Posterior cingulate gyrus (tissue), 11 donors: ENCODE measurements around the gene YTHDF2.
A peak's percentile ranks its signal among the peaks of the same experiment; 100 is the strongest.
"Not testable (repeated sequence)": the region's sequence is repeated elsewhere in the genome, so short reads cannot be mapped to it uniquely, and the experiment has no call there.

Source experiments
- DNase-seq, 10 donors: peaks; one replicate each; pipeline versions ENCODE4 v3.0.0 to v3.0.0-alpha.2; 2020 to 2021; ENCODE audit warnings: mixed read lengths in 3 of 10
- intact Hi-C: fragments of 100-400 bp; cut with DNase I; formaldehyde crosslinking; loops from one replicate; pipeline ENCODE4 v1.15.1; 2023

Gene YTHDF2

DNA sequence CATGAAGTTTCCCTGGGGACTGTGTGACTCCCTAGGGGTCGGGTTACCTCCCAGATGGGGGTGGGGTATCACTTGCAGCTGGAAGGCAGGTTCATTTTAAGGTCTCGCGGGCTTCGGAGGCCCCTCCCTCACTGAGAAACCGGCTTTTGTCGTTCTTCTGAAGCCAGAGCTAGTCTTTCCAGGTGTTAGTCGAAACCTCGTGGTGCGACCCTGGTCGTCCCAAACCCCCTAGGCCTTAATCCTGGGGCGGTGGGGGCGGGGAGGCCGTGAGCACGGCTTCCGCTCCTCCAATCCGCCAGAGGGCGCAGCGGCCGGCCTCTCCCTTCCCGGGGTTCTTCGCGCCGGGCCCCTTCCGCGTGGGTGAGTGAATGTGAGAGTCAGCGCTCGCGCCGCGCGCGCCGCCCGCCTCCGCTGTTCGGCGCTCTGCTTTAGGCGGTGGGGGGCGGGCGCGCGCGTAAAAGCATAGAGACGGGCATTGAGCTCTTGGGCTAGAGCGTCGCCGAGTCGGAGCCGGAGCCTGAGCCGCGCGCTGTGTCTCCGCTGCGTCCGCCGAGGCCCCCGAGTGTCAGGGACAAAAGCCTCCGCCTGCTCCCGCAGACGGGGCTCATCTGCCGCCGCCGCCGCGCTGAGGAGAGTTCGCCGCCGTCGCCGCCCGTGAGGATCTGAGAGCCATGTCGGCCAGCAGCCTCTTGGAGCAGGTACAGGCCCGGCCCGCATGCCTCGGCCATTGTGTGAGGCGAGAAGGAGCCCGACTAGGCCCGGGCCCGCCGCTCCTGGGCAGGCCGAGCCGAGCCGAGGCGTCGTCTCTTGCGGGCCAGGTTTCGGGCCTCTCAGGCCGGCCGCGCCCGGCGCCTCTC is at the start of gene YTHDF2:
Gene YTHDF2, plus strand, starts transcription at position 491 of the 857 bp plus-strand sequence. Its CDS starts 181 bp downstream, at position 672.
- DNase-seq, result peak; percentile 92 to 99 (median 95)
- intact Hi-C loops, result loop anchor here (1.0 kb wide), 2 partner anchors 68 to 93 kb away; partner anchors contain the start of genes GMEB1 and TAF12

DNA sequence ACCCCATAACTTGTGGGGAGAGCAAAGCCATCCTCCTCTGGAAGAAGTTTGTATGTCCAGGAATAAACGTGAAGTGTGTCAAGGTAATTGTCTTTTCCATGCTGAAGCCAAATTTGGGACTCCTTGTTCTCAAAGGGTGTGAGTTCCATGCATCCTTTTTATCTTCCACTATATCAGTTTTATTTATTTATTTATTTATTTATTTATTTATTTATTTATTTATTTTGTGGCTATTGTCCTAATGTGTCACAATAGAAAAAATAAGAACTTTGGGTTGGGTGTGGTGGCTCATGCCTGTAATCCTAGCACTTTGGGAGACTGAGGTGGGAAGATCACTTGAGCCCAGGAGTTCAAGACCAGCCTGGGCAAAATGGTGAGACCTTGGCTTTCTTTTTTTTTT is 45.1 kb upstream of the YTHDF2 start:
- DNase-seq, intact Hi-C loops: not testable (repeated sequence)

DNA sequence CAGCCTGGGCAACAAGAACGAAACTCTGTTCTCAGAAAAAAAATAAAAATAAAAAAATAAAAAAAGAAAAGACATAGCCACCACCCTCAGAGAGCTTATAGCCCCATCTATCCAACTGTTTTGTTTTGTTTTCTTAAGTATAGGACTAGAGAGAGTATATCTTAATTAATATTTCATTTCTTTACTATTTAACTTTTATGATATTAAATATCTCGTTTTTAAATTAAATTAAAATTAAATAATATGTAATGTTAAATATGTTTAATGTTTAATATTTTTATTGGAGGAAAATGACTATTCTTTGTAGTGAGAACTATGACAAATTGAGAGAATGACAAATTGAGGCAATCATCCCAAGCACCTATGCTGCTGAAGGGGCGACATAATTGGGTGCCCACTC is 33.1 kb upstream of the YTHDF2 start:
- intact Hi-C loops, result no loop called here

DNA sequence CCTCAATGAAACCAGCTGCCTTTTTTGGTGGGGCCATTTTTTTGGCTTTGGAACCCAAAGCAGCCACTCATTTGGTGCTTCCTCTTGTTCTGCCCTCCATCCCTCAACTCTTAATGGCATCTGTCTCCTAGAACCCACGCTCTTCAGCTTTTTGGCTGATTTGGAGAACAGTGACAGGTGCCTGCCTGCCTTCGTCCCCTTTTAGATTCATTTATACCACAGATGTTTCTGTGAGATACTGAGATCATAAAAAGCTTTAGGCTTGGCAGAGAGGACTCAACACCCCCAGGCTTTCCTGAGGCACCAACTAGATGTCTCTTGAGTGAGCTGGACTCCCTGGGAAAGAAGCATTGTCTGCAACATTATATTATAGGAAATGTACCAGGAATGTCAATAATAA is 20.4 kb upstream of the YTHDF2 start:
- intact Hi-C loops, result no loop called here
- DNase-seq, result peak in 3 of 10 donors; percentile 7 to 38 (median 27)

More for the DNA sequence above, 33.1 kb upstream of the YTHDF2 start:
- no peak for DNase-seq

DNA sequence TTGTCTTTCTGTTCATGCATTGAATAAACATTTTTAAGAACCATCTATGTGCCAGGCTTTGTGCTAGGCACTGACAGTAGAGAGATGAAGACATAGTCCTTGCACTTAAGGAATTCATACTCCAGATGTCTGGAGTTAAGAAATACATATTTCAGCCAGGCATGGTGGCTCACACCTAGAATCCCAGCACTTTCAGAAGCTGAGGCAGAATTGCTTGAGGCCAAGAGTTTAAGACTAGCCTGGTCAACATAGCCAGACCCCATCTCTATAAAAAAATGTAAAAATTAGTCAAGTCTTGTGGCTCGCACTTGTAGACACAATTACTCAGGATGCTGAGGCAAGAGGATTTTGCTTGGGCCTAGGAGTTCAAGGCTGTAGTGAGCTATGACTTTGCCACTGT is 18.6 kb upstream of the YTHDF2 start:
- DNase-seq, result no peak
- intact Hi-C loops, result no loop called here

DNA sequence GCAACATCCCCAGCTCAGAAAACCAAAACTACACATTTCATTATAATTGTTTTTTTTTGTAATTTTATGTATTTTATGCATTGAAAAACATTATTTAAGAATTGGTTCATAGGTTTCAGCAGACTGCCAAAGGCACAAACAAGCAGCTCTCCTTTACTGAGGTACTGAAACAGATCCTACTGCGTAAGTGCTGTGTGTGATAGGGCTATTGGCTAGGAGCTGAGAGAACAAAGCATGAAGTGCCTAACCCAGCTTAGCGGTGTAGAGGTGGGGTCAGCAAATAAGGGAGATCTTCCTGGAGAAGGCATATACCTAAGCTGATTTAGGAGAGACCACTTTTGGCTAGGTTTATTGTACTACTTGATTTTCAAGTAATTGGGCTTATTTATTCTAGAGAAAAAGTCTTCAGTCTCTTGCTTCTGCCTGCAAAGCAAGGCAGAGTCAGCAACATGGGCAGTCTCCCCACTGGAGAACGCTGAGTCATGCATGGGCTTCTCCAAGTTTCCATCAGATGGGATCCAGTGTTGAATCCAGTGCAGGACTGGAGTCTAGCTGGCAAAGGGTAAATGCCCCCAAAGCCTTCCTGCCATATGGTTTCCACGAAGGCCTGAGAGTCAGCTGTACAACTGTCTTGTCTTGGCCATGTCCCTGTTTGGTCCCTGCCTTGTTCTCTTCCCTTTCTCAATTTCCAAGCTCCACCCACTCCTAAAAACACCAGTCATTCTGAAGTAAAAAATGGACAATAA is 18.0 kb upstream of the YTHDF2 start:
- intact Hi-C loops, result no loop called here
- DNase-seq, result peak in 2 of 10 donors; percentile 5 to 24

DNA sequence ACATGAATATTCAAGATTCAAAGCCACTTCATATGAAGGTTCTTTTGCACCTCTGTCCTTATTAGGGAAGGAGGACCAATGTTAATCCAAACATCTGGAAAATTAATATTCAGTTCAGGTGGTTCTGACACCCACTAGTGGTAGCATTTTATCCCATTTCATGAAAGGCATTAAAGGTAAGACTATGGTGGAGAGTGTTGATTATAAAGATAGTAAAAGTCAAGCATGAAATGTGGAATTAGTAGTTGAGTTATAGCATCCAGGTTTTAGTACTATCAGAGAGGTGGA is 17.5 kb upstream of the YTHDF2 start:
- intact Hi-C loops, result no loop called here

DNA sequence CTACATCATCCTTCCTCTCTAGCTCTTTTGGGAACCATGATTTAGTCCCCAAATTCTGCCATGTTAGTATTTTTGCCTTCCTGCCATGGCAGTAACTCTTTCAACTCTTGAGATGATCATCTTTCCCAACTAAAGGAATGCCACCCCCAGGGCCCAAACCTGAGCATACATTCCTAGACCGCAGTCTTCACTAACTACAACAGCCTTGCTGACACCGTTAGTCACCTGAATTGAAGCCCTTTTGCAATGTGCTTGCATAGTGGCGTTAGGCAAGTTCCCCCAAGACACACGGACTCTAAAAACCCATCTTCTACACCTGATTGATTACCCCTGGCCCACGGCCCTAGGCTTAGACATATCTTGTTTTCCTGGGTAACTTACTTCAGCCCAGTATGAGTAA is 16.4 kb upstream of the YTHDF2 start:
- intact Hi-C loops, result no loop called here
- DNase-seq, result no peak

More for the DNA sequence above, 17.5 kb upstream of the YTHDF2 start:
- DNase-seq, result no peak

DNA sequence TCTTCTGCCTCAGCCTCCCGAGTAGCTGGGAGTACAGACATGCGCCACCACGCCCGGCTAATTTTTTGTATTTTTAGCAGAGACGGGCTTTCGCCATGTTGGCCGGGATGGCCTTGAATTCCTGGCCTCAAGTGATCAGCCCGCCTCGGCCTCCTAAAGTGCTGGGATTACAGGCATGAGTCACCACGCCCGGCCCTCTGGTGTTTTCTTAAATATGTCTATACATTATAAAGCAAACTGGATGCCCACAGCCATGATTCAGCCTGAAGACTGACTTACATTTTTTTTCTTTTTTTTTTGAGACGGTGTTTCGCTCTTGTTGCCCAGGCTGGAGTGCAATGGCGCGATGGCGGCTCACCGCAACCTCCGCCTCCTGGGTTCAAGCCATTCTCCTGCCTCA is 14.8 kb upstream of the YTHDF2 start:
- DNase-seq, intact Hi-C loops: not testable (repeated sequence)

DNA sequence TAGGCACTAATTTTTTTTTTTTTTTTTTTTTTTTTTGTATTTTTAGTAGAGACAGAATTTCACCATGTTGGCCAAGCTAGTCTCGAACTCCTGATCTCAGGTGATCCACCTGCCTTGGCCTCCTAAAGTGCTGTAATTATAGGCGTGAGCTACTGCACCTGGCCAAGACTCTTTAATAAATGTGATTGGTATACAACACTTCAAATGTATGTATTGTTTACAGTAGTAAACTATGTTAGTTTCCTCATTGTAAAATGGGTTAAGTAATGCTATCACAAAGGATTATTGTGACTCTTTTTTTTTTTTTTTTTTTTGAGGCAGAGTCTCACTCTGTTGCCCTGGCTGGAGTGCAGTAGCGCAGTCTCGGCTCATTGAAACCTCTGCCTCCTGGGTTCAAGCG is 11.4 kb upstream of the YTHDF2 start:
- peak in 1 of 10 donors; percentile 4 for DNase-seq
- intact Hi-C loops, result not testable (repeated sequence)

DNA sequence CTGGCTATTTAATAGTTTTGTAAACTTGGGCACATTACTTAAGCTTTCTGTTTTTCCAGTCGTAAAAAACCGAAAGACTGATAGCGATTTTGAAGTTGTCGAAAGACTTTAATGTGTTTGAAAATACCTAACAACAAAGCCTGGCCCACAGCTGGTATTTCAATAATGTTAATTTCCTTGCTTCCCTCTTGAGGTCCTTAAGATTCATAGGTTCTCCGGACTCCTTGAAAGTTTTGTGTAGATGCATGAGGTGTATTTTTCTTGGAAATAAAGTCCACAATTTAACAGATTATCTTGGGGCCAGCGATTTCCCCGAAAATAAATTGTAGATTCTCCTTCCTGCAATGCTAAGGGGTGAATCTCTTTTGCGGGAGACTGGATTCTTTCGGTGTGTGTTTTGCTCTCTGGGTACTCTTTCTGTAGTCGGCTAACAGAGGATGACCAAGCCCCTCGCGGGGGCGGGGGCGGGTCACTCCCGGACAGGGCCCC is 735 bp upstream of the YTHDF2 start:
- intact Hi-C loops, result loop anchor here (1.0 kb wide), 2 partner anchors 68 to 93 kb away; partner anchors contain the start of genes GMEB1 and TAF12
- no peak for DNase-seq

DNA sequence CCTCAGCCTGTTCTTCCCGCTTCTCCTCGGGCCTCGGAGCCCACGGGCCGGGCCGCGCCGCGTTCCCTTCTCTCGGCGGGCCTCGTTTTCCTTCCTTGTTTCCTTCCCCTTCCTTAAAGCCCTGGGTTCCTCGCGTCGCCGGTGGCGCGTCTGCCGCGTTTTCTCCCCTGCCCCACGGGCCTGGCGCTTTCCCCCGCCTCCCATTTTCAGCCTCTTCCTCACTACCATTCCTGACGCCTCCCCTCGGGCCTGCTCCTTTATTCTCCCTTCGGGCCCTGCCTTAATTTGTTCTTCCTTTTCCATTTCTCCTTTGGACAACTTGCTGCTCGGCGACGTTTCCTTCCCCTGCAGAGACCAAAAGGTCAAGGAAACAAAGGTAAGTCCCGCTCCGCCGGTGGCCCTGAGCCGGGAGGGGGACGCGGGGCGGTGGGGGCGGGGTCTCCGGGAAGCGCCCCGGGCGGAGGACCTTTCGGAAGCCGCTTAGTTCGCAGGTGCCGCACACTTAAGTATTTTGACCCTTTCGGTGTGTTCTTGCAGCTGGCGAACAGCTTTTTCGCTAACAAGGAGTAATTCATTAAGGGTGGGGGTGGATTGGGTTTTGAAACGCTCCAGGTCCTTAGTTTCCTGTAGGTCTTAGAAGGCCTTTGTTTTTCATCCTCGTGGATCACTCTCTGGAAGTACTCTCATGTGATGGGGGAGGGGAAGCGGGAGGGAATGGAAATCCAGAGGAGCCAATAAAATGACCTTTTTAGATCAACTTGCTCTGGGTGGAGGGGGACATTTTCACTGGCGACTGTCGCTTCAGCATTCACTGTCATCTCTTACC is 780 bp downstream of the YTHDF2 start:
- no peak for DNase-seq
- intact Hi-C loops, result no loop called here

DNA sequence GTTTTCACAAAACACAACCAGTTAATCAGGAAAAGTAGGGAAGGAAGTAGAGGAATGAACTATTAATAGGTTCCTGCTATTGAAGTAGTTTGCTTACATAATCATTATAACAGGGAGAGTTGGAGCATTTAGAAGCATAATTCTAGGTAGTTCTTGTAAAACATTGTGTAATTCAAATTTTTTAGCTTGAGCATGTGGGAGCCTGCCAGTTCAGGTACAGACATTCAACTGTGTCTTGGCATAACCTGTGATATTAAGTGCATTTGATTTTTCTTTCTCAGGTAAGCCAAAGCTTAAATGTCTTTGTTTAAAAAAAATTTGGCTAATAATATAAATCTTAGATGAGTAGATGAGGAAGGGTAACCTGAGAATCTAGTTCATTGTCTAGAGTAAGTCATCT is 3.4 kb downstream of the YTHDF2 start:
- intact Hi-C loops, result no loop called here
- no peak for DNase-seq

DNA sequence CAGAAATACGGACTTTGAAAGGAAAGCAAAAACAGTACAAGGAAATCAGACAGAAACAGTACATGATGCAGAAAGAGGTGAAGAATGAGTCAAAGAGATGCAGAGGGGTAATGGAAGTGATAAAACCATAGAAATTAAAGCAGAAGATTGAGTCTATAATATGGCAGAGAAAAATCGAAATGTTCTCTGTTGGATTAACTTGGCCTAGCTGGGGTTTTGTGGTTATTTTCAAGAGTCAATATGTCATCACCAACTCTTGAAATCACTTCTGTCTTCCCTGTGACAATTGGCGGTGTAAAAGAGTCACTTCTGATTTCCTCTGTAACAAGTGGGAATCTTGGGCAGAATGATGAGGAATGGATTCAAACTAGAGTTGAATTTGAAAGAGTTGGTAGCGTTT is 7.4 kb downstream of the YTHDF2 start:
- no peak for DNase-seq
- intact Hi-C loops, result no loop called here

DNA sequence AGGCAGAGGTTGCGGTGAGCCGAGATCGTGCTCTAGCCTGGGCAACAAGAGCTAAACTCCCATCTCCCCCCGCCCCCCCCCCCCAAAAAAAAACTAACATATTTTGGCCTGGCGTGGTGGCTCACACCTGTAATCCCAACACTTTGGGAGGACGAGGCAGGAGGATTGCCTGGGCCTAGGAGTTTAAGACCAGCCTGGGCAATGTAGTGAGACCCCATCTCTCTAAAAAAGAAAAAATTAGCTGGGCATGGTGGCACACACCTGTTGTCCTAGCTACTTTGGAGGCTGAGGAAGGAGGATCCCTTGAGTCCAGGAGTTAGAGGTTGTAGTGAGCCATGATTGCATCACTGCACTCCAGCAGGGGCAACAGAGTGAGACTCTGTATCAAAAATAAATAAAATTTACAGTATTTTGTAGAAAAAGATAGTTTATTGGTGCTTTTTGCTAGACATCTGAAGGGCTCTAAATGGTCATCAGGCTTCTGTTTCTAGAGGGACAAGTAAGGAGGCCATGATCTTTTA is 9.0 kb downstream of the YTHDF2 start:
- intact Hi-C loops, result no loop called here
- no peak for DNase-seq

DNA sequence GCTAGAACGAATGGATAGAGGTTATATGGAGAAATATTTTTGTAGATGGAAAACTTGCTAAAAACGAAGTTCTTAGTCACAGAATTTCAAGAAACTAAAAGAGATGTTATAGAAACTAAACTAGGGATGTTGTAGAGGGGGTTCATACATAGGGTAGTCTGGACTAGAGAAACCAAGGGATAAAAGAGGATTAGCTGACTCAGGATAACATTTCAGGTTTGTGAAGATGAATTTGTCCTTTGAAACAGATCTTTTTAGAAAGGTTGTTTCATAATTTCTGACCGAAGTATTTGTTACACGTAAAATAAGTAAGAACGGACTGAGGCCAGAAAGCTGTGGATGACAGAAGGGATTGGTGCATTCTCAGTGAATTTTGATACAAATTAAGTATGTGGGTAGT is 13.6 kb downstream of the YTHDF2 start:
- no peak for DNase-seq

DNA sequence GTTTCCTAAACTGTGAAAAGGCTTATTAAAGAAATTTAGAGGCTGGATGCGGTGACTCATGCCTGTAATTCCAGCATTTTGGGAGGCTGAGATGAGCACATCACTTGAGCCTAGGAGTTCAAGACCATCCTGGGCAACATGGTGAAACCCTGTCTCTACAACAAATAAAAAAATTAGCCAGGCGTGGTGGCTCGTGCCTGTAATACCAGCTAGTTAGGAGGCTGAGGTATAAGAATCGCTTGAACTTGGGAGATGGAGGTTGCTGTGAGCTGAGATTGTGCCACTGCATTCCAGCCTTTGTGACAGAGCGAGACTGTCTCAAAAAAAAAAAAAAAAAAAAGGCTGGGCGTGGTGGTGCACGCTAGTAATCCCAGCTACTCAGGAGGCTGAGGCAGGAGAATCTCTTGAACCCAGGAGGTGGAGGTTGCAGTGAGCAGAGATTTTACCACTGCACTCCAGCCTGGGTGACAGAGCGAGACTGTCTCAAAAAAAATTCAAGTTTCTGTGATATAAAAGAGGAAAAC is 14.1 kb downstream of the YTHDF2 start:
- intact Hi-C loops, DNase-seq: not testable (repeated sequence)

More for the DNA sequence above, 13.6 kb downstream of the YTHDF2 start:
- intact Hi-C loops, result no loop called here

DNA sequence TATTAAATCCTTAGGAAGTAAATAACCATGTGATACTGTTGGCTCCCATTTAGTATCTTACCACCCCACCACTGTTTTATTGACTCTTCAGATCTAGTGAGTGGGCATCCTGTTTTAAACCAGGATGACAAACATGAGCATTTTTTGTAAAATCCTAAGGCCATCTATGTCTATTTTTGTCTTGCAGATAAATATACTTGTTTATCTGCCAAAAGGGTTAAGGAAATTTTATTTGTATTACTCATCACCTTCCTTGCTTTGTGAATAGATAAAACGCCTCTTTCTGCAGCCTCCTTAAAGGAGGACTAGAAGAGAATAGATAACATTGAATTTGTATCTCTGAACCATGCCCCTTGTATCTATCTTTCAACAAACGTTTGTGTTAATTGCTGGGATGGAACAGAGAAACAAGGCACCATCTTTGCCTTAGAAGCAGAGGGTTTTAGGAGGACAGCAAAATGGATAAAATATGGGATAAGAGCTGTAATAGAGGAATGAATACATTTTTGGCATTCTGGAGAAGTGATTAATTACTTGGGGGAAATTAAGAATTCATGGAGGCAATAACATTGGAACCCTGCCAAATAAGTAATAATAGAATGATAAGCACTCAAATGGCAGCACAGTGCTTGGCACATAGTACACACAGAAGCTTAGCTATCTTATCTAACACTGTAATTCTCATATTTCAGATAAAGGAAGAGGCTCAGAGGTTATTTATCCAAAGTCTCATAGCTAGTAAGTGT is 14.7 kb downstream of the YTHDF2 start:
- intact Hi-C loops, result no loop called here

DNA sequence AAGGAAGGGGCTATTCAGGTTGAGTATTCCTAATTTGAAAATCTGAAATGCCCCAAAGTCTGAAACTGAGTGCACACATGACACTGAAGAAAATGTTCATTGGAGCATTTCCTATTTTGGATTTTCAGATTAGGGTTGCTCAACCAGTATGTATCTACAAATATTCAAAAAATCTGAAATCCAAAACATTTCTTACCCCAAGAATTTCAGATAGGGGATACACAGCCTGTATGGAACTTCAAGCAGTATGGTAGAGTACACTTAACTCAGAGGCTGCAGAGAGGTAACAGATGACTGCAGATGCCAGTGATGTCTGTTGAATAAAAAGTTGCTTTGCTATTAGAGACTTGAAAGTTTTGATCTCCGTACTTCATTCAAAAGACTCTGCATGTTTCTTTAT is 19.0 kb downstream of the YTHDF2 start:
- no peak for DNase-seq
- intact Hi-C loops, result no loop called here

More for the DNA sequence above, 14.7 kb downstream of the YTHDF2 start:
- DNase-seq, result no peak
